ENCODE measurements around the gene PLCXD3. TPM values are rescaled to one million over a fixed set of nuclear protein-coding genes. Genes with fewer than 3 reads are reported as not detected.

PLCXD3 gene
- total RNA-seq, 2 experiments from 2014 or later: not detected

GRCh38 chr5:41290810-41291209 lies 219.6 kb downstream of the PLCXD3 start:
- intact Hi-C loops (cut with micrococcal nuclease): no loop called here
- Mint-ChIP-seq H3K27me3 (no peaks in the 10 kb centered on the region), H3K27ac (no peak overlapping the region), H3K36me3 (ENCODE audit: low read depth) (no peaks in the 10 kb centered on the region), H3K4me1 (ENCODE audit: low read depth) (no peaks in the 10 kb centered on the region), H3K9me3 (peaks cover 2% of the 10 kb centered on the region), H3K4me3 (no peak overlapping the region)
- DNase-seq: no peak
- CTCF ChIA-PET: no interaction called here
- no peak for ATAC-seq
- TF ChIP-seq, protein P1, sequence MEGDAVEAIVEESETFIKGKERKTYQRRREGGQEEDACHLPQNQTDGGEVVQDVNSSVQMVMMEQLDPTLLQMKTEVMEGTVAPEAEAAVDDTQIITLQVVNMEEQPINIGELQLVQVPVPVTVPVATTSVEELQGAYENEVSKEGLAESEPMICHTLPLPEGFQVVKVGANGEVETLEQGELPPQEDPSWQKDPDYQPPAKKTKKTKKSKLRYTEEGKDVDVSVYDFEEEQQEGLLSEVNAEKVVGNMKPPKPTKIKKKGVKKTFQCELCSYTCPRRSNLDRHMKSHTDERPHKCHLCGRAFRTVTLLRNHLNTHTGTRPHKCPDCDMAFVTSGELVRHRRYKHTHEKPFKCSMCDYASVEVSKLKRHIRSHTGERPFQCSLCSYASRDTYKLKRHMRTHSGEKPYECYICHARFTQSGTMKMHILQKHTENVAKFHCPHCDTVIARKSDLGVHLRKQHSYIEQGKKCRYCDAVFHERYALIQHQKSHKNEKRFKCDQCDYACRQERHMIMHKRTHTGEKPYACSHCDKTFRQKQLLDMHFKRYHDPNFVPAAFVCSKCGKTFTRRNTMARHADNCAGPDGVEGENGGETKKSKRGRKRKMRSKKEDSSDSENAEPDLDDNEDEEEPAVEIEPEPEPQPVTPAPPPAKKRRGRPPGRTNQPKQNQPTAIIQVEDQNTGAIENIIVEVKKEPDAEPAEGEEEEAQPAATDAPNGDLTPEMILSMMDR (IDR thresholded peaks at IDR 0.05): no peak
- POLR2A ChIA-PET: no interaction called here

- H3K27ac Mint-ChIP-seq: no peak overlapping the region
- H3K4me3 Mint-ChIP-seq: no peak overlapping the region
- no peaks in the 10 kb centered on the region for H3K4me1 Mint-ChIP-seq (ENCODE audit: low read depth)
- ATAC-seq (no peak), DNase-seq (no peak)
- H3K27me3 Mint-ChIP-seq: no peaks in the 10 kb centered on the region
- peaks cover 2% of the 10 kb centered on the region for H3K9me3 Mint-ChIP-seq
- intact Hi-C loops (cut with micrococcal nuclease): no loop called here
- no peaks in the 10 kb centered on the region for H3K36me3 Mint-ChIP-seq (ENCODE audit: low read depth)
- ChIA-PET POLR2A (no interaction called here), CTCF (no interaction called here)
- TF ChIP-seq, protein P1 (IDR thresholded peaks at IDR 0.05): no peak
Measured at GRCh38 chr5:41289970-41290464, 220.4 kb downstream of the PLCXD3 start.

DNA sequence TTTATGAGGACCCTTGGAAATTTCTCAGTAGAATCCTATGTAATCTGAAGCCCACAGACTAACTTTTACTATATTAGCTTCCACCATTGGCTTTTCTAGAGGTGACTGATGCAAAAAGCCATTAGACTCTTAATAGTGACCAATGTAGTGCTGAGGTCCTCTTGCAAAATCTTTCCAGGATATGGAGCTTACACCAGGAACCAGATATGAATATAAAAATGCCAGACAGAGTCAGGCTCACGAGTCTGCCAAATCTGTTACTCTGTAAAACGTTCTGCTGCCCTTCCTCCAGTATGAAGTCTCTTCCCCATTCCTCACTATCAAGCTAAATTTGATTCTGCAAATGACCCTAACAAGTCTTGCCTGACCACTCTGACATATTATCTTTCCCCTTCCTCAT lies 223.7 kb downstream of the PLCXD3 start:
- intact Hi-C loops (cut with micrococcal nuclease): no loop called here
- no peak for ATAC-seq
- ChIA-PET POLR2A (no interaction called here), CTCF (no interaction called here)
- H3K27ac Mint-ChIP-seq: no peak overlapping the region
- no peak for DNase-seq
- H3K9me3 Mint-ChIP-seq: peaks cover 2% of the 10 kb centered on the region
- no peak overlapping the region for H3K4me3 Mint-ChIP-seq
- no peaks in the 10 kb centered on the region for H3K4me1 Mint-ChIP-seq (ENCODE audit: low read depth)
- TF ChIP-seq, protein P1 (IDR thresholded peaks at IDR 0.05): no peak
- peaks cover 3% of the 10 kb centered on the region for H3K27me3 Mint-ChIP-seq
- no peaks in the 10 kb centered on the region for H3K36me3 Mint-ChIP-seq (ENCODE audit: low read depth)

DNA sequence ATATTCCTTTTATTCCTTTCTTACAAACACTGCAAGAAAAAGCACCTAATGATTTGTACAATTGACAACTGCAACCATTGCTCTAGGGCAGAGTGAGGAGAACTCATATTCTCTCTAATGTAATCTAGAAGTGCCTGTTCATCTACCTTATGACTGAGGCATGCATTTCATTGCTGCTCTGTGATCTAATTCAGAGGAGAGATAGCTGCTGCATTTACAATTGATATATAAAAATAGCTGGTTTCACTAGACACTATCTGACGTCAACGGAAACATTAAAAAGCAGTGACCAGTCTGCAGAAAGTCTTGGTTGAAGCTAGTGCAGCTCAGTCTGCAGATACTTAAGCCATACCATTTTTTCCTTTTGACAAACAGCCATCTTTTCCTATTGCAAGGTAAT lies 224.2 kb downstream of the PLCXD3 start:
- Mint-ChIP-seq H3K9me3 (peaks cover 2% of the 10 kb centered on the region), H3K27me3 (peaks cover 3% of the 10 kb centered on the region), H3K36me3 (ENCODE audit: low read depth) (no peaks in the 10 kb centered on the region), H3K4me1 (ENCODE audit: low read depth) (no peaks in the 10 kb centered on the region), H3K27ac (no peak overlapping the region), H3K4me3 (no peak overlapping the region)
- TF ChIP-seq, protein P1 (IDR thresholded peaks at IDR 0.05): no peak
- POLR2A ChIA-PET: no interaction called here
- CTCF ChIA-PET: no interaction called here
- intact Hi-C loops (cut with micrococcal nuclease): no loop called here
- ATAC-seq (no peak), DNase-seq (no peak)

DNA sequence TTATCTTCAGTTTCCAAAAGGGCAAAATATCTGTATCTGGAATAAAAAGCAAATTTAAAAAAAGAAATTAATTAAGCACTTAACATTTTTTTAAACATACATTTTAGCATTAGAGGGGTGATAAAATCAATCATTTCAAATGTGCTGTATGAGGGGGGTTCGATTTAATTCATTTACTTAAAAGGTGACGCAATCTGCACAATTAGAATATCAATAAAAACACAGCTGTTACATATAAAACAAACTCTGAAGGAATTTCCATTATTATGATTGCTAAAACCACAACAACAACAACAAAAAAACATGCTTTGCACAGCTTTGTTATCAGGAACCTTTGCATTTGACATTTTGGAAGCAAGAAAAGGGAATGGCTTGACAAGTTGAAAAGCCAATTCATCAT lies 225.5 kb downstream of the PLCXD3 start:
- H3K4me3 Mint-ChIP-seq: no peak overlapping the region
- ChIA-PET POLR2A (no interaction called here), CTCF (no interaction called here)
- intact Hi-C loops (cut with micrococcal nuclease): no loop called here
- H3K9me3 Mint-ChIP-seq: peaks cover 2% of the 10 kb centered on the region
- no peak for DNase-seq
- H3K27me3 Mint-ChIP-seq: peaks cover 3% of the 10 kb centered on the region
- no peak overlapping the region for H3K27ac Mint-ChIP-seq
- no peaks in the 10 kb centered on the region for H3K36me3 Mint-ChIP-seq (ENCODE audit: low read depth)
- no peaks in the 10 kb centered on the region for H3K4me1 Mint-ChIP-seq (ENCODE audit: low read depth)
- ATAC-seq: no peak
- TF ChIP-seq, protein P1 (IDR thresholded peaks at IDR 0.05): no peak
